Measurements from ENCODE around the gene CCSER1. TPM values are rescaled to one million over a fixed set of nuclear protein-coding genes. Genes with fewer than 3 reads are reported as not detected.

CCSER1 gene
- total RNA-seq, 1 experiment from 2014 or later = 4.1 TPM

GRCh38 chr4:91502365-91502764 lies 1375.2 kb downstream of the CCSER1 start:
- no TSS peak for BruUV-seq (replicated peaks)
- no peaks in the 10 kb centered on the region for H3K27me3 ChIP-seq (replicated peaks; ENCODE audit: control insufficient read depth, insufficient read depth, low read length)
- no peak overlapping the region for H3K4me3 ChIP-seq (ENCODE audit: low read depth, low read length)
- no peaks in the 10 kb centered on the region for H3K4me1 ChIP-seq
- intact Hi-C loops (cut with micrococcal nuclease; ENCODE audit: unreplicated experiment) = loop anchor here (1.0 kb wide), 1 partner anchor 389 kb away; no protein-coding TSS in a partner anchor
- CTCF ChIA-PET = no interaction called here
- H3K36me3 ChIP-seq (ENCODE audit: control insufficient read depth, insufficient read depth, low read length) = no peaks in the 10 kb centered on the region
- Mint-ChIP-seq H3K36me3 (ENCODE audit: insufficient read depth, unreplicated experiment) (no peaks in the 10 kb centered on the region), H3K27me3 (ENCODE audit: insufficient read depth, unreplicated experiment) (no peaks in the 10 kb centered on the region), H3K4me3 (ENCODE audit: unreplicated experiment) (no peak overlapping the region), H3K9me3 (ENCODE audit: unreplicated experiment) (no peaks in the 10 kb centered on the region), H3K27ac (ENCODE audit: unreplicated experiment) (no peak overlapping the region), H3K4me1 (ENCODE audit: low read depth, unreplicated experiment) (no peaks in the 10 kb centered on the region)
- DNase-seq = peak in 1 of 2 experiments; percentile 10
- no peak for TF ChIP-seq CTCF (IDR thresholded peaks at IDR 0.05; ENCODE audit: insufficient read depth in 1 of 2, low read depth in 1 of 2, low read length in 1 of 2, severe bottlenecking in 1 of 2, unreplicated experiment in 1 of 2)
- POLR2A ChIA-PET = no interaction called here
- no peaks in the 10 kb centered on the region; the same call in 1 of the 2 replicates for H3K9me3 ChIP-seq

GRCh38 chr4:91513326-91513725 lies 1386.1 kb downstream of the CCSER1 start:
- H3K27me3 ChIP-seq (replicated peaks; ENCODE audit: control insufficient read depth, insufficient read depth, low read length) = no peaks in the 10 kb centered on the region
- DNase-seq = no peak
- H3K4me3 Mint-ChIP-seq (ENCODE audit: unreplicated experiment) = no peak overlapping the region
- BruUV-seq (replicated peaks) = no TSS peak
- no peaks in the 10 kb centered on the region for H3K36me3 ChIP-seq (ENCODE audit: control insufficient read depth, insufficient read depth, low read length)
- peaks cover 7% of the 10 kb centered on the region for H3K9me3 ChIP-seq
- H3K9me3 Mint-ChIP-seq (ENCODE audit: unreplicated experiment) = peaks cover 31% of the 10 kb centered on the region
- no peaks in the 10 kb centered on the region for H3K27me3 Mint-ChIP-seq (ENCODE audit: insufficient read depth, unreplicated experiment)
- H3K4me3 ChIP-seq (ENCODE audit: low read depth, low read length) = no peak overlapping the region
- H3K27ac Mint-ChIP-seq (ENCODE audit: unreplicated experiment) = no peak overlapping the region
- ChIA-PET POLR2A (no interaction called here), CTCF (no interaction called here)
- H3K4me1 ChIP-seq = no peaks in the 10 kb centered on the region
- intact Hi-C loops (cut with micrococcal nuclease; ENCODE audit: unreplicated experiment) = no loop called here
- no peaks in the 10 kb centered on the region for H3K36me3 Mint-ChIP-seq (ENCODE audit: insufficient read depth, unreplicated experiment)
- TF ChIP-seq CTCF (IDR thresholded peaks at IDR 0.05; ENCODE audit: insufficient read depth in 1 of 2, low read depth in 1 of 2, low read length in 1 of 2, severe bottlenecking in 1 of 2, unreplicated experiment in 1 of 2) = no peak
- no peaks in the 10 kb centered on the region for H3K4me1 Mint-ChIP-seq (ENCODE audit: low read depth, unreplicated experiment)

GRCh38 chr4:91519155-91519554 lies 1392.0 kb downstream of the CCSER1 start:
- DNase-seq = no peak
- Mint-ChIP-seq H3K4me3 (ENCODE audit: unreplicated experiment) (no peak overlapping the region), H3K27ac (ENCODE audit: unreplicated experiment) (no peak overlapping the region), H3K4me1 (ENCODE audit: low read depth, unreplicated experiment) (peaks cover 1% of the 10 kb centered on the region), H3K27me3 (ENCODE audit: insufficient read depth, unreplicated experiment) (no peaks in the 10 kb centered on the region), H3K36me3 (ENCODE audit: insufficient read depth, unreplicated experiment) (peaks cover 17% of the 10 kb centered on the region), H3K9me3 (ENCODE audit: unreplicated experiment) (peaks cover 30% of the 10 kb centered on the region)
- no peak overlapping the region for H3K4me3 ChIP-seq (ENCODE audit: low read depth, low read length)
- H3K4me1 ChIP-seq = 0 out of 2 replicates have a peak, but pooled peaks cover under 1% of the 10 kb centered on the region
- intact Hi-C loops (cut with micrococcal nuclease; ENCODE audit: unreplicated experiment) = no loop called here
- peaks cover 3% of the 10 kb centered on the region; the same call in 1 of the 2 replicates for H3K9me3 ChIP-seq
- POLR2A ChIA-PET = no interaction called here
- no peaks in the 10 kb centered on the region for H3K36me3 ChIP-seq (ENCODE audit: control insufficient read depth, insufficient read depth, low read length)
- TF ChIP-seq CTCF (IDR thresholded peaks at IDR 0.05; ENCODE audit: insufficient read depth in 1 of 2, low read depth in 1 of 2, low read length in 1 of 2, severe bottlenecking in 1 of 2, unreplicated experiment in 1 of 2) = no peak
- BruUV-seq (replicated peaks) = no TSS peak
- H3K27me3 ChIP-seq (replicated peaks; ENCODE audit: control insufficient read depth, insufficient read depth, low read length) = no peaks in the 10 kb centered on the region
- CTCF ChIA-PET = no interaction called here

Data from Caco-2 (cell line).